Astrocyte (in vitro differentiated cells and primary cell): Measurements from ENCODE around the gene CDHR5. TPM values are rescaled to one million over a fixed set of nuclear protein-coding genes. Genes with fewer than 3 reads are reported as not detected.

Source experiments
- DNase-seq: peaks from one replicate; pipeline ENCODE4 v3.0.0-alpha.2; 2010; ENCODE audit warnings: low read depth
- FAIRE-seq: peaks from 2 replicates; lab custom pipeline; 2011; peaks lifted over from hg19 to GRCh38; lab: Jason Lieb, UNC
- H2AFZ ChIP-seq: 2 replicates; pipeline ENCODE4 v1.6.0; 2012; ENCODE audit warnings: low read depth, low read length, inconsistent platforms
- H3K27ac ChIP-seq: 2 replicates; pipeline ENCODE4 v1.5.1; 2011; ENCODE audit warnings: low read depth, low read length, inconsistent platforms
- H3K27me3 ChIP-seq: 2 replicates; pipeline ENCODE4 v1.6.0; 2011; ENCODE audit warnings: low read length, inconsistent platforms; ENCODE audit not compliant: insufficient read depth
- H3K36me3 ChIP-seq: 2 replicates; pipeline ENCODE4 v1.5.1; 2011; ENCODE audit warnings: low read length, inconsistent platforms; ENCODE audit not compliant: insufficient read depth
- H3K4me1 ChIP-seq: 2 replicates; pipeline ENCODE4 v1.5.1; 2011; ENCODE audit warnings: low read length, inconsistent platforms; ENCODE audit not compliant: insufficient read depth
- H3K4me2 ChIP-seq: 2 replicates; pipeline ENCODE4 v1.6.0; 2012; ENCODE audit warnings: low read length, inconsistent platforms
- H3K4me3 ChIP-seq: 2 replicates; pipeline ENCODE4 v1.5.1; 2011; ENCODE audit warnings: low read depth, mild to moderate bottlenecking, low read length, inconsistent platforms; ENCODE audit not compliant: insufficient read depth
- H3K79me2 ChIP-seq: 2 replicates; pipeline ENCODE4 v1.6.0; 2012; ENCODE audit warnings: mild to moderate bottlenecking, low read length, inconsistent platforms; ENCODE audit not compliant: insufficient read depth
- H3K9ac ChIP-seq: 2 replicates; pipeline ENCODE4 v1.6.0; 2012; ENCODE audit warnings: mild to moderate bottlenecking, low read length, inconsistent platforms
- H3K9me3 ChIP-seq: 2 replicates; pipeline ENCODE4 v1.5.1; 2012; ENCODE audit warnings: low read depth, mild to moderate bottlenecking, low read length, inconsistent platforms; ENCODE audit not compliant: insufficient read depth
- H4K20me1 ChIP-seq: 2 replicates; pipeline ENCODE4 v1.6.0; 2012; ENCODE audit warnings: low read length, inconsistent platforms; ENCODE audit not compliant: insufficient read depth
- H3K27ac Mint-ChIP-seq: one replicate; pipeline ENCODE4 v1.8.0; 2021; ENCODE audit warnings: mild to moderate bottlenecking, mixed read lengths; ENCODE audit not compliant: unreplicated experiment
- H3K27me3 Mint-ChIP-seq: one replicate; pipeline ENCODE4 v1.8.0; 2021; ENCODE audit warnings: low read depth, mixed read lengths; ENCODE audit not compliant: unreplicated experiment
- H3K36me3 Mint-ChIP-seq: one replicate; pipeline ENCODE4 v1.8.0; 2021; ENCODE audit warnings: low read depth, mixed read lengths; ENCODE audit not compliant: unreplicated experiment
- H3K4me1 Mint-ChIP-seq: one replicate; pipeline ENCODE4 v1.8.0; 2021; ENCODE audit warnings: low read depth, mixed read lengths; ENCODE audit not compliant: unreplicated experiment
- H3K4me3 Mint-ChIP-seq: one replicate; pipeline ENCODE4 v1.8.0; 2021; ENCODE audit warnings: mild to moderate bottlenecking, moderate library complexity, mixed read lengths; ENCODE audit not compliant: unreplicated experiment
- H3K9me3 Mint-ChIP-seq: one replicate; pipeline ENCODE4 v1.8.0; 2021; ENCODE audit warnings: mild to moderate bottlenecking, mixed read lengths; ENCODE audit not compliant: unreplicated experiment
- CTCF ChIP-seq: IDR thresholded peaks from 2 replicates; pipeline ENCODE4 v1.5.1; 2011; ENCODE audit warnings: low read depth, mild to moderate bottlenecking, inconsistent platforms, low read length, moderate library complexity; ENCODE audit not compliant: insufficient read depth
- EZH2 ChIP-seq: IDR thresholded peaks from 2 replicates; pipeline ENCODE4 v1.6.1; 2012; ENCODE audit warnings: mild to moderate bottlenecking, low read length, inconsistent platforms; ENCODE audit not compliant: insufficient read depth
- total RNA-seq: library from RNA; stranded (reverse); gene quantifications from 2 replicates; pipeline ENCODE4 v1.2.1, GENCODE V29; 2021

The CDHR5 gene
- total RNA-seq, 1 donor from 2014 or later: not detected

- H3K4me1 ChIP-seq: peaks cover 11% of the 10 kb centered on the region
- FAIRE-seq: no peak
- Mint-ChIP-seq H3K9me3 (no peaks in the 10 kb centered on the region), H3K36me3 (peaks cover 9% of the 10 kb centered on the region), H3K27me3 (peaks cover 2% of the 10 kb centered on the region), H3K27ac (peak overlapping the region; percentile 77), H3K4me1 (peaks cover 6% of the 10 kb centered on the region), H3K4me3 (peak overlapping the region; percentile 85)
- no peak overlapping the region for H3K4me3 ChIP-seq
- no peak overlapping the region for H3K9ac ChIP-seq
- no peaks in the 10 kb centered on the region for H3K79me2 ChIP-seq
- H4K20me1 ChIP-seq: peaks cover 44% of the 10 kb centered on the region
- no peak for DNase-seq
- H3K27ac ChIP-seq: no peak overlapping the region
- no peak overlapping the region for H2AFZ ChIP-seq
- no peaks in the 10 kb centered on the region for H3K9me3 ChIP-seq
- peak overlapping the region; percentile 73 for H3K4me2 ChIP-seq
- no peaks in the 10 kb centered on the region for H3K36me3 ChIP-seq
- peaks cover 14% of the 10 kb centered on the region for H3K27me3 ChIP-seq
- TF ChIP-seq CTCF: no peak
- peak; percentile 76 for TF ChIP-seq EZH2
Measured at GRCh38 chr11:637593-638521, 13.1 kb upstream of the CDHR5 start.

- FAIRE-seq: no peak
- Histone ChIP-seq H3K9ac (no peak overlapping the region), H3K9me3 (no peaks in the 10 kb centered on the region), H3K27ac (no peak overlapping the region), H3K4me2 (peak overlapping the region; percentile 73), H3K4me3 (no peak overlapping the region), H3K36me3 (no peaks in the 10 kb centered on the region), H3K4me1 (peaks cover 11% of the 10 kb centered on the region), H4K20me1 (peaks cover 39% of the 10 kb centered on the region), H2AFZ (no peak overlapping the region), H3K79me2 (no peaks in the 10 kb centered on the region), H3K27me3 (peaks cover 14% of the 10 kb centered on the region)
- no peaks in the 10 kb centered on the region for H3K9me3 Mint-ChIP-seq
- H3K4me3 Mint-ChIP-seq: peak overlapping the region; percentile 85
- no peak for DNase-seq
- no peak for TF ChIP-seq CTCF
- TF ChIP-seq EZH2: no peak
- H3K36me3 Mint-ChIP-seq: peaks cover 9% of the 10 kb centered on the region
- peak overlapping the region; percentile 58 for H3K27ac Mint-ChIP-seq
- H3K27me3 Mint-ChIP-seq: peaks cover 2% of the 10 kb centered on the region
- peaks cover 6% of the 10 kb centered on the region for H3K4me1 Mint-ChIP-seq
Measured at GRCh38 chr11:637333-637592, 12.5 kb upstream of the CDHR5 start.
